ENCODE results near the gene LIN28B.

LIN28B gene

DNA sequence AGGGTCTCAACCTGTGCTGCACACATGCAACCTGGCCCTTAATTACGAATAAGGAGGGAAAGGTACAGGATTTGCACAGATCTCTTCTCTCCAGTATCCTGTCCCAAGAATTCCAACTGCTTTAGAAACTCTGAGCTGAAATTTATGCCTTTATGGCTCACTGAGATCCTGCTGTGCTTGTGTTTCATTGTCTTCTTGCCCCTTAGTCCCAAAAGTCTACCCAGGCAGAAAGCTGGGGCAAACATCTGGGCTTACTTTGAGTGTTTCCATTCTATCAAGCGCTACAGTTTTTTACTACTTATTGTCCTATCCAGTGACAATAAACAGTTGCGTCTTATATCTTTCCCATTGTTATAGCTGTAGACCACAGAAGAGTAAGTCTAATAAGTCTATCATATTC lies 99.7 kb downstream of the LIN28B start:
- CTCF ChIA-PET = interaction anchor here (0.5 to 1.2 kb wide), 4 partner anchors 17 to 1267 kb away, joined by 3 read pairs; no protein-coding TSS in a partner anchor
- POLR2A ChIA-PET = interaction anchor here (0.6 kb wide), 1 partner anchor 13 kb away, joined by 6 read pairs; no protein-coding TSS in a partner anchor

DNA sequence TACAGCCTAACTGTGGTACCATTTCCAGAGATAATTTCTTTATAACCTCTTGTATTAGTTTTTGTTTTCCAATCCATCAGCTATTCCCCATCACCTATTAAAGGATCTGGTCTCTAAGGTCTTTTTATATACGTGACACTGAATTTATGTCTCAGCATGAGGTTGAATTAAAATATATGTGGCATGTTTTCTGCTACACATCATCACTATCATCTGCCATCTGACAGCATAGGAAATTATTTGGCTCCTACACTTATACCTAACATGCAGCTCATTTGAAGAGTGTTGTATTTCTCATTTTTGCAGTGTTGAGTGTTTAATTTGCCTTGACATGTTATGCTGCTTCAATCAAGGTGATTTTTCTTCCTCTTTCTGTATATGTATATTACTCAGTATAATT lies 100.3 kb downstream of the LIN28B start:
- Histone ChIP-seq H3K4me3 (ENCODE audit: low read depth, low read length) (no peak overlapping the region), H3K36me3 (ENCODE audit: control insufficient read depth in 2 of 2, insufficient read depth in 1 of 2, low read length in 2 of 2) (no peaks in the 10 kb centered on the region), H3K9me3 (ENCODE audit: control insufficient read depth, insufficient read depth, low read depth, low read length) (no peaks in the 10 kb centered on the region), H3K27ac (ENCODE audit: extremely low read depth, low read depth, low read length) (no peak overlapping the region), H3K4me1 (ENCODE audit: control insufficient read depth, insufficient read depth, low read length) (no peaks in the 10 kb centered on the region)
- POLR2A ChIA-PET = interaction anchor here (0.6 kb wide), 1 partner anchor 14 kb away, joined by 6 read pairs; no protein-coding TSS in a partner anchor
- CTCF ChIA-PET = interaction anchor here (0.5 to 1.2 kb wide), 3 partner anchors 31 to 1267 kb away, joined by 3 read pairs; no protein-coding TSS in a partner anchor
- TF ChIP-seq, protein P1, sequence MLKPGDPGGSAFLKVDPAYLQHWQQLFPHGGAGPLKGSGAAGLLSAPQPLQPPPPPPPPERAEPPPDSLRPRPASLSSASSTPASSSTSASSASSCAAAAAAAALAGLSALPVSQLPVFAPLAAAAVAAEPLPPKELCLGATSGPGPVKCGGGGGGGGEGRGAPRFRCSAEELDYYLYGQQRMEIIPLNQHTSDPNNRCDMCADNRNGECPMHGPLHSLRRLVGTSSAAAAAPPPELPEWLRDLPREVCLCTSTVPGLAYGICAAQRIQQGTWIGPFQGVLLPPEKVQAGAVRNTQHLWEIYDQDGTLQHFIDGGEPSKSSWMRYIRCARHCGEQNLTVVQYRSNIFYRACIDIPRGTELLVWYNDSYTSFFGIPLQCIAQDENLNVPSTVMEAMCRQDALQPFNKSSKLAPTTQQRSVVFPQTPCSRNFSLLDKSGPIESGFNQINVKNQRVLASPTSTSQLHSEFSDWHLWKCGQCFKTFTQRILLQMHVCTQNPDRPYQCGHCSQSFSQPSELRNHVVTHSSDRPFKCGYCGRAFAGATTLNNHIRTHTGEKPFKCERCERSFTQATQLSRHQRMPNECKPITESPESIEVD (tag by site-specific recombination; IDR thresholded peaks at IDR 0.05) = 0 out of 2 replicates have a peak, but pooled peaks have one; percentile 48
- TF ChIP-seq ZNF544 (tag by site-specific recombination; IDR thresholded peaks at IDR 0.05) = no peak

More for the DNA sequence above, 99.7 kb downstream of the LIN28B start:
- H3K36me3 ChIP-seq (ENCODE audit: control insufficient read depth in 2 of 2, insufficient read depth in 1 of 2, low read length in 2 of 2) = no peaks in the 10 kb centered on the region
- H3K9me3 ChIP-seq (ENCODE audit: control insufficient read depth, insufficient read depth, low read depth, low read length) = no peaks in the 10 kb centered on the region
- H3K4me3 ChIP-seq (ENCODE audit: low read depth, low read length) = no peak overlapping the region
- H3K4me1 ChIP-seq (ENCODE audit: control insufficient read depth, insufficient read depth, low read length) = no peaks in the 10 kb centered on the region
- H3K27ac ChIP-seq (ENCODE audit: extremely low read depth, low read depth, low read length) = no peak overlapping the region
- TF ChIP-seq ZIC2 (tag by site-specific recombination; IDR thresholded peaks at IDR 0.05) (0 out of 2 replicates have a peak, but pooled peaks have one; percentile 15), ZNF394 (tag by site-specific recombination; IDR thresholded peaks at IDR 0.05; ENCODE audit: borderline replicate concordance) (no peak)

DNA sequence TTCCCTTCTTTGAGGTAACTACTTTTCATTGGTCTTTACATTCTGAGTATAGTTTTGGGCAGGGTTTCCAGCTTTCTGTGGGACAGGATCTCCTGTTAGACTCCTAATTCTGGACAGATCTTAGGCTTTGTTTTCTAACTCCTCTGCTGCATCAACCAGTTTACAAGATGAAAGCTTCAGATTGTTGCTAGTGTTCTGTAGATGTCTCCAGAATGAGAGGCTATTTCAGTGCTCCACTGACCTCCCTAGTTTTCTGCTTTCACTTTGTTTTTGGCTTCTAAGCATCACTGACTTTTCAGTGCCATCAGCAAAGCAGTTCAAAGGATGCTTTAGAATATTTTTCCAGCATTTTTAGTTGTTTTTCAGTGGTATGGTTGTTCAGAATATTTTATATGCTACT lies 101.4 kb downstream of the LIN28B start:
- POLR2A ChIA-PET = no interaction called here
- Histone ChIP-seq H3K4me1 (ENCODE audit: control insufficient read depth, insufficient read depth, low read length) (no peaks in the 10 kb centered on the region), H3K4me3 (ENCODE audit: low read depth, low read length) (no peak overlapping the region), H3K9me3 (ENCODE audit: control insufficient read depth, insufficient read depth, low read depth, low read length) (no peaks in the 10 kb centered on the region), H3K36me3 (ENCODE audit: control insufficient read depth in 2 of 2, insufficient read depth in 1 of 2, low read length in 2 of 2) (no peaks in the 10 kb centered on the region), H3K27ac (ENCODE audit: extremely low read depth, low read depth, low read length) (no peak overlapping the region)
- CTCF ChIA-PET = interaction anchor here (0.7 kb wide), 2 partner anchors 19 to 333 kb away, joined by 4 read pairs; no protein-coding TSS in a partner anchor
- TF ChIP-seq ZNF341 (tag by site-specific recombination; IDR thresholded peaks at IDR 0.05; ENCODE audit: low read depth) (no peak), ZFP41 (tag by site-specific recombination; IDR thresholded peaks at IDR 0.05; ENCODE audit: borderline replicate concordance) (no peak), KLF8 (tag by site-specific recombination; IDR thresholded peaks at IDR 0.05) (no peak), FEZF1 (tag by site-specific recombination; IDR thresholded peaks at IDR 0.05) (no peak), ZNF175 (tag by site-specific recombination; IDR thresholded peaks at IDR 0.05) (no peak), ZNF596 (tag by site-specific recombination; IDR thresholded peaks at IDR 0.05) (no peak), MYNN (tag by site-specific recombination; IDR thresholded peaks at IDR 0.05; ENCODE audit: borderline replicate concordance) (no peak), ZNF202 (tag by site-specific recombination; IDR thresholded peaks at IDR 0.05; ENCODE audit: borderline replicate concordance) (no peak), ZFP3 (tag by site-specific recombination; IDR thresholded peaks at IDR 0.05; ENCODE audit: low read depth) (no peak), ZNF529 (tag by site-specific recombination; IDR thresholded peaks at IDR 0.05; ENCODE audit: insufficient replicate concordance) (no peak), ZNF837 (tag by site-specific recombination; IDR thresholded peaks at IDR 0.05) (no peak), ZBTB44 (tag by site-specific recombination; IDR thresholded peaks at IDR 0.05) (no peak), GLI2 (tag by site-specific recombination; IDR thresholded peaks at IDR 0.05; ENCODE audit: borderline replicate concordance, low read depth) (no peak), ZNF214 (tag by site-specific recombination; IDR thresholded peaks at IDR 0.05; ENCODE audit: borderline replicate concordance) (no peak), ZNF585B (tag by site-specific recombination; IDR thresholded peaks at IDR 0.05) (no peak), ZNF791 (tag by site-specific recombination; IDR thresholded peaks at IDR 0.05) (no peak), ZBTB20 (tag by site-specific recombination; IDR thresholded peaks at IDR 0.05) (no peak)
- TF ChIP-seq, protein P2, sequence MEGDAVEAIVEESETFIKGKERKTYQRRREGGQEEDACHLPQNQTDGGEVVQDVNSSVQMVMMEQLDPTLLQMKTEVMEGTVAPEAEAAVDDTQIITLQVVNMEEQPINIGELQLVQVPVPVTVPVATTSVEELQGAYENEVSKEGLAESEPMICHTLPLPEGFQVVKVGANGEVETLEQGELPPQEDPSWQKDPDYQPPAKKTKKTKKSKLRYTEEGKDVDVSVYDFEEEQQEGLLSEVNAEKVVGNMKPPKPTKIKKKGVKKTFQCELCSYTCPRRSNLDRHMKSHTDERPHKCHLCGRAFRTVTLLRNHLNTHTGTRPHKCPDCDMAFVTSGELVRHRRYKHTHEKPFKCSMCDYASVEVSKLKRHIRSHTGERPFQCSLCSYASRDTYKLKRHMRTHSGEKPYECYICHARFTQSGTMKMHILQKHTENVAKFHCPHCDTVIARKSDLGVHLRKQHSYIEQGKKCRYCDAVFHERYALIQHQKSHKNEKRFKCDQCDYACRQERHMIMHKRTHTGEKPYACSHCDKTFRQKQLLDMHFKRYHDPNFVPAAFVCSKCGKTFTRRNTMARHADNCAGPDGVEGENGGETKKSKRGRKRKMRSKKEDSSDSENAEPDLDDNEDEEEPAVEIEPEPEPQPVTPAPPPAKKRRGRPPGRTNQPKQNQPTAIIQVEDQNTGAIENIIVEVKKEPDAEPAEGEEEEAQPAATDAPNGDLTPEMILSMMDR (tag by site-specific recombination; IDR thresholded peaks at IDR 0.05) = no peak
- TF ChIP-seq, protein P1 (tag by site-specific recombination; IDR thresholded peaks at IDR 0.05) = no peak

All from HEK293 (cell line).